Effector CD8-positive, alpha-beta T cell (primary cell): Measurements from ENCODE around the gene ZYG11A.

Experiments used
- DNase-seq: peaks from one replicate; lab custom pipeline; 2025; lab: John Stamatoyannopoulos, UW

Gene ZYG11A

GRCh38 chr1:52918201-52918600 is 75.6 kb downstream of the ZYG11A start:
- DNase-seq = no peak

GRCh38 chr1:52919051-52919722 is 76.6 kb downstream of the ZYG11A start:
- no peak for DNase-seq

GRCh38 chr1:52919723-52920483 is 77.3 kb downstream of the ZYG11A start:
- no peak for DNase-seq

- no peak for DNase-seq
Observed at GRCh38 chr1:52920791-52921291, 78.3 kb downstream of the ZYG11A start.

- no peak for DNase-seq
Observed at GRCh38 chr1:52925571-52926005, 83.0 kb downstream of the ZYG11A start.

- no peak for DNase-seq
Observed at GRCh38 chr1:52926864-52927211, 84.3 kb downstream of the ZYG11A start.

- peak; percentile 69 for DNase-seq
Observed at GRCh38 chr1:52927212-52928014, 84.9 kb downstream of the ZYG11A start, which contains the start of gene SCP2. TSS of gene SCP2 (plus strand) at chr1:52927276. CDS start at chr1:52927397, 121 bp downstream.

GRCh38 chr1:52928015-52928404 is 85.5 kb downstream of the ZYG11A start:
- DNase-seq = no peak

GRCh38 chr1:52929019-52929418 is 86.5 kb downstream of the ZYG11A start:
- no peak for DNase-seq

- no peak for DNase-seq
Observed at GRCh38 chr1:52937433-52938182, 95.0 kb downstream of the ZYG11A start.

GRCh38 chr1:52938183-52938451 is 95.6 kb downstream of the ZYG11A start:
- DNase-seq = no peak

- DNase-seq = no peak
Observed at GRCh38 chr1:52943876-52944416, 101.4 kb downstream of the ZYG11A start.

GRCh38 chr1:52944566-52944965 is 102.0 kb downstream of the ZYG11A start:
- no peak for DNase-seq
